ENCODE results near the gene ARIH1.
"Not testable (repeated sequence)": the region's sequence is repeated elsewhere in the genome, so short reads cannot be mapped to it uniquely, and the experiment has no call there.

The ARIH1 gene

DNA sequence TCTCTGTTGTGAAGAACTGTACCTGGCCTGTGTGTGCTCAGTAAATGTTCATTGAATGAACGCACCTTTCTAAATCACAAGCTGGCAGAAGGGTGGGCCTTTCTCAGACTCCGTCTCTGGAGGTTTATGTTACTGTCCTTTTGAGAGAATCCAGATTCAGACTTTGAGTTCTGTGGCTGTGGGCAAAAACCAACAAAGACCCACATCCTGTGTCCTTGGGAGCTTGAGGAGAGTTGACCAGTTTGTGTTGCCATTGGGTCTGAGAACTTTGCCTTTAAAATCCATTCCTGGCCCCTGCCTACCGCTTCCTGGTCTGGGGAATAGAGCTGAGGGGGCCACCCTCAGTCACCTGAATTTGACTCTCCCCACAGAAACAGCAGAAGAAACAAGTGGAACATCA lies 134.0 kb downstream of the ARIH1 start:
- not testable (repeated sequence) for DNase-seq (ENCODE audit: low spot score)

DNA sequence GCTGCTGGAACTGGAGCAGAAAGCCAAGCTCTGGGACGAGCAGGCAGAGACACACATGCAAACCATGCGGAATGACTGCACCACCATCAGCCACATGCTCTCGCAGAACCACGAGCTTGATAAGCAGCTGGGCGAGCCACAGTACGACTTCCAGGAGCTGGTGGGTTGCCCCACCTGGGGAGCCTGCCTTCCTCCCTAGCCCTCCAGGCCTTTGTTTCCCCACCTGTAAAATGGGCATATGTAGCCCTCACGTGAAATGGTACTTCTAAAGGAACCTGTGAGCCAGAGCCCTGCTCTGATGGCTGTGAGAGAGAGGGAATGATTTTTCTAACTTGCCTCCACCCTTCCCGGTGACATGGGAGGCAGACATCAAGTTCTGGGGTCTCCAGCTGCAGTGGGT lies 135.7 kb downstream of the ARIH1 start:
- no peak for DNase-seq (ENCODE audit: low spot score)

DNA sequence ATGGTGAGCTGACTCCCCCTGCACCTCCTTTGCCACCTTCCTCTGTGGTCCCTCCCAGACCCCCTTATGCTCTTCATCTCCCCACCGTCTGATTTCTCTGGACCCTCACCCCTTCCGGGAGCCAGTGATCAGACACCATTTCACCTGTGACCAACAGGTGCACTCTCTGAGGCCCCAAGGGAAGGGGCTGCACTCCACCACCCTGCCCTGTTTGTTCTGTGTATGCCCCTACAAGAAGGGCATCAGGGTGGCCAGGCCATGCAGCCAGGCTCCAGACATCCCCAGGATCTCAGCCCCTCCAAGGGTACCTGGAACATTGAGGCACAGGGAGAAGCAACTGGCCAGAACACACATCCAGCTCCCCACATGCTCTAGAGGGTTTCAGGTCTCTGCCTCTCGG lies 138.2 kb downstream of the ARIH1 start:
- DNase-seq (ENCODE audit: low spot score) = not testable (repeated sequence)

DNA sequence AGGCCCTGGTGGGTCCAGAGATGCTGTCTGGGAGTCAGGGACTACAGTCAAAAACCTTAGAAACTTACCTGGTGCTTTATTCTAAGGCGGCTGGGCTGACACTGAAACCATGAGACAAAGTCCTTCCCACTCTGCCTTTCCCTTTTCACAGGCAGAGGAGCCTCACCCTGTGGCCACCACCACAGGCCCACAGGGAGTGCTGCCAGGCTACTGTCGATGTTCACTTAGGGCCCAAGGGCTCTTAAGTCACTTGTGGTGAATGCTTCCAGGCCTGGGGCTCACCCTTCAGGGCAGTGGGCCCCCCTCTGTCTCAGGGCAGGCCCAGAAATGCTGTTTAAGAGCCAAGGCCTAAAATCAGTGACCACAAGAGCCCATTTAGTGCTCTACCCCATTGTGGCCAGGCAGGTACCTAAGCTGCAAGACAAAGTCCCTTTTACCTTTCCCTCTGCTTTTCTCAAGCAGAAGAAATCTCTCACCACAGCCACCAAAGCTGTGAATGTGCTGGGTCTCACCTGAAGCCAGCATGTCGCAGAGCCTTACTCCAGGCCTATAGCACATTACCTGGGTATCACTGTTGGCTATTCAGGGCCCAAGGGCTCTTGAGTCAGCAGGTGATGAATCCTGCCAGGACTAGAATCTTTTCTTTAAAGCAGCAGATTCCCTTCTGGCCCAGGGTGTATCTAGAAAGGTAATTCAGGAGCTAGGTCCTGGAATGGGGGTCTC lies 140.8 kb downstream of the ARIH1 start:
- no peak for DNase-seq (ENCODE audit: low spot score)

DNA sequence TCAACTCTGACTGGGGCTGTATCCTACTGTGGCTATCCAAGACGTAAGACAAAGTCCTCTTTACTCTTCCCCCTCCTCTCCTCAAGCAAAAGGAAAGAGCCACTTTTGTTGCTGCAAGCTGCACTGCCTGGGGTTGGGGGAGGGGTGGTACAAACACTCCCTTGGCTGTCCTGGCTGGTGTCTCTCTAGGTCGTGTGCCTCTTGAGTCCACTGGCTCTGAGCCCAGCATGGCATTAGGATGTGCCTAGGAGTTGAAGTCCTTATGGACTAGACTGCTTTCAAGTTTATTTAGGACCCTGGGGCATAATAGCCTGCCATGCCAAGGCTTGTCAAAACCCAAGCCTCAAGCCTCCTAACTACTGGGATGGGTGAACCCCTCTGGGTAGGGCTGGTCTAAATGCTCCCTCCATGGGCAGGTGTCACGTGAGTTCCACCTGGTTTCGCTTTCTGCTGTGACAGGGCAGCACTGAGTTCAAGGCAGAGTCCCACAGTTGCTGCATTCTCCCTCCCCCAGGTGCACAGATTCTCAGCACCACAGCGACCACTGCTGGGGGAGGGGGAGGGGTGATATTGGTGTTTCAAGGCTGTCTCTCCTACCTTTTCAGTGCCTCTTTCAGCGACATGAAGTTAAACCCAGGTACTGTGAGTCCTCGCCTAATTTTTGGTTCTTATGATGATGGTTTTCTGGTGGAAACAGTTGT lies 141.6 kb downstream of the ARIH1 start:
- not testable (repeated sequence) for DNase-seq (ENCODE audit: low spot score)

DNA sequence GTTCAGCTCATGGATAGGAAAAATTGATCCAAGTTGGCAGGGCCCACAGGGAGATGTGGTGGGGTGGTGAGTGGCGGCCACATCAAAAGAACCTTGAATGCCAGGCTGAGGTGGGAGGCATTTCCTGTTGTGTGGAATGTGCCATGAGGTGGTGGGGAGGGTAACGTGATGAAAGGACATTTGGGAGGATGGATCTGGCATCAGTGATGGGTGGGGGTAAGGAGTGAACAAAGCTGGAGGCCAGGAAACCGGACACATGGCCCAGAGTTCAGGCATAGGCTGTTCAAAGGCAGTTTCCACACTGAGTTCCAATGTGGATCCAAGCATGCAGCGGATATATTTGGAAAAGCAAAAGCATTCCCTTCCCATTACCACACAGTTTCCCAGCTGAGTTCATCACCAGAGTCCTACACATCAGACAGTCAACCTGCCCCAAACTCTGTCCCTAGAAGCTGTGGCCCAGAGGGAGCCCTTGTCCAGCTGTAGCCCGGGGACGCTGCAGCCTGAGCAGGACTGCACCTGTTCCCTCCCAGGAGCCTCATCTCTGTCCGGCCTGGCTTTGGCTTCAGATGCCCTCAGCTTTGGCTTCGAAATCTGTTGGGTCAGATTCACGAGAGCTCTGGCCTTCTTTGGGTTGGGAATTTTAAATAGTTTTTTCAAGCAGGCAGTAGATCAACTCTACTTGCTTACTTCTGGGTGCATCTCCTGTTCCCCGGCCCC lies 142.5 kb downstream of the ARIH1 start:
- no peak for DNase-seq (ENCODE audit: low spot score)

DNA sequence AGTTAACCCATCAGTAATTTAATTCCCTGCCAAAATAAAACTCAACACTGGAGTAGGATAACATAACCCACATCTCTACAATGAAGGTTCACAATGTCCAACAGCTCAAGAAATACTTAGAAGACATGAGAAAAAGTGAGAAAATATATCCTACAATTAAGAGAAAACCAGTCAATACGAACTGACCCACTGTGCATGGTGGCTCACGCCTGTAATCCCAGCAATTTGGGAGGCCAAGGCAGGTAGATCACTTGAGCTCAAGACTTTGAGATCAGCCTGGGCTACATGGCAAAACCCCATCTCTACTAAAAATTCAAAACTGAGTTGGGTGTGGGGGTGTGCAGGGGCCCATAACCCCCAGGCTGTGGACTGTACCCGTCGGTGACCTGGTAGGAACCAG lies 149.7 kb downstream of the ARIH1 start:
- DNase-seq (ENCODE audit: low spot score) = not testable (repeated sequence)

DNA sequence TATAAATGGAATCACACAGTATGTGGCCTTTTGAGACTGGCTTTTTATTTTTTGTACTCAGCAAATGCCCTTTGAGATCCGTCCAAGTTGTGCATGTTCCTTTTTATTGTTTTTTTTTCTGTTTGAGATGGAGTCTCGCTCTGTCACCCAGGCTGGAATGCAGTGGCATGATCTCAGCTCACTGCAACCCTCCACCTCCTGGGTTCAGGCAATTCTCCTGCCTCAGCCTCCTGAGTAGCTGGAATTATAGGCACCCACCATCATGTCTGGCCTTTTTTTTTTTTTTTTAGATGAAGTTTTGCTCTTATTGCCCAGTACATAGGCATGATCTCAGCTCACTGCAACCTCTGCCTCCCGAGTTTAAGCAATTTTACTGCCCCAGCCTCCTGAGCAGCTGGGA lies 152.0 kb downstream of the ARIH1 start:
- not testable (repeated sequence) for DNase-seq (ENCODE audit: low spot score)

DNA sequence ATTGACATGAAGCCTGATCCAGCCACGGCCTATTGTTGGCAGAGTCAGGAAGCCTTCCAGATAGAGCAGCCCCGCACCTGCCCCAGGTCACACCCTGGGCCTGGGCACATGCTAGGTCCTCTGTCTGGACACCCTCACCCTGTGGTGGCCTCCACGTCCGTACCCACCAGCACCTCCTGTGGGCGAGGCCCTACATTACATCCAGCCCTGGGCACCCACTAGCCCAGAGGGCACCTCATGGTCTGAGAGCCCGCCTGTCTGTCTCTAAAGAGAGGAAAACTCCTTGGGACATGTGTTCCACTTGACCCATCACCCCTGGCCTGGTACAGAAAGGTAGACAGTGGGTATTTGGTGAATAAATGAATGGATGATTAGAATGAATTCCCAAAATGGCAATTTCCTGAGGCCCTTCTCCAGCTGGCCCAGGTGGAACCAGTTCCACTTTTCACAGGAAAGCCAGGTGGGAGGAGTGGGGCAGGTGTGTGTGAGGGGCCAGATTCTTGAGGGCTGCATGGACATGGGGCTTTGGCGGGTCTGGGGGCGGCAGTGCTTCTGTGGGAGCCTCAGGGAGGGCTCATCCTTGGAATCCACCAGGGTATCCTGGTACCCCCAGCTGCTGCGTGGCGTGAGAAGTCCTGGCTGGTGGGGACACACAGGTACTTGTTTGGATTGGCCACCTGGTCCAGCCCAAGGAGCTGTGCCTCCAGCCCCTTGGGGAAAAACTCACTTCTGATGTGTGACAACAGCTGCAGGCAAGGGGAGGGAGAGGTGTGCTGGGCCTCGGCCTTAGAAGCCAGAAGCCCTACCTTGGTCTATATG lies 154.3 kb downstream of the ARIH1 start:
- not testable (repeated sequence) for DNase-seq (ENCODE audit: low spot score)

DNA sequence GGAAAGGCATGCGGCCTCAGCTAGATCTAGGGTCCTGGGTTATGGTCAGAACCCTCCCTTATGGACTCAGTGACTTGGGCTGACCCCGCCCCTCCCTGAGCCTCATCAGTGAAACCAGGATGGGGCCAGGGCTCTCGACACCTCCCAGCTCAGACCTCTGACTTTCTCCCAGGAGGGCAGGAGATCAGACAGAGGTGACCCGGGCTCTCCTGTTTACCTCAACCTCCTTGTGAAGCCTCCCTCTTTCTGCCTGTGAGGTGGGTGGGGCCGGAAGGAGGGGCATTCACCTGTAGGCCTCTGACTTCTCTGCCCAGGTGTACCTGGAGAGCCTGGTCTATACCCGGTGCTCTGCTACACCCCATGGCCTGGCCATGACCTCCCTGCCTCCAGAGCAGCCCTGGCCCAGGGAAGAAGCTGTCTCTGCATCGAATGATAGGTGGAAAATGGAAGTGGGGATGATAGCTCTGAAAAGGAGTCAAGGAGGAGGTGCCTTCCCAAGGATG lies 155.0 kb downstream of the ARIH1 start:
- not testable (repeated sequence) for DNase-seq (ENCODE audit: low spot score)

DNA sequence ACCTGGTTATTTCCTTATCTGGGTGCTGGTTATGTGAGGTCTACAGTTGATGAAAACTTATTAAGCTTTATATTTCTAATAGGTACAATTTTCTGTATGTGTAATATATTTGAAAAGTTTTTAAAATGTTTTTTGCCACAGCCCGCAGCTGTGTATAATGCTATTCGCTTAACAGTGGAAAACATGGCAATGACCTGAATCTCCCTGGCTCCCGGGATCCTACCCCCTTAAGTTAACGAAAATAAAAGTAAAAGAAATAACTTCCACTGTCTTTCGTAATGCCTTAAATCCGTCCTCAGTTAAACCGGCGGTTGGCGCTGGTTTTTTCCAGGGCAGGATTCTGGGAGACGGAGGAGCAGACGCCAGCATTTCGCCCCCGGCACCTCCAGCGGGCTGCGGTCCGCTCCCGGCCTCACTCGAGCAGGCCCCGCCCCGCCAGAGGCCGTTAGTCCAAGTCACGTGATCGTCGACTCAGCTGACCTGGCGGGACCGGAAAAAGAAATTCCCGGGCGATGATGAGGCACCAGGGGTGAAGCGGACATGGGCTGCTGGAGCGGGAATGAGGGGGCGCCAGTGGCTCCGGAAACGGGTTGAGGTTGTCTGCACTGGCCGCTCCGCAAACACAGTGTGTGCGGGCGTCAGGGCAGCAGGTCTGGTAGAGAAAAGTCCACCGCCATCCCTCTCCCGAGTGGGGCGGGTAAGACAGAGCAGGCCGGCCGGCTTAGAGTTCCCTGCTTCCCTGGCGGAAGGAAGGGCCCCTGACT lies 162.6 kb downstream of the ARIH1 start:
- peak; percentile 79 for DNase-seq (ENCODE audit: low spot score)

DNA sequence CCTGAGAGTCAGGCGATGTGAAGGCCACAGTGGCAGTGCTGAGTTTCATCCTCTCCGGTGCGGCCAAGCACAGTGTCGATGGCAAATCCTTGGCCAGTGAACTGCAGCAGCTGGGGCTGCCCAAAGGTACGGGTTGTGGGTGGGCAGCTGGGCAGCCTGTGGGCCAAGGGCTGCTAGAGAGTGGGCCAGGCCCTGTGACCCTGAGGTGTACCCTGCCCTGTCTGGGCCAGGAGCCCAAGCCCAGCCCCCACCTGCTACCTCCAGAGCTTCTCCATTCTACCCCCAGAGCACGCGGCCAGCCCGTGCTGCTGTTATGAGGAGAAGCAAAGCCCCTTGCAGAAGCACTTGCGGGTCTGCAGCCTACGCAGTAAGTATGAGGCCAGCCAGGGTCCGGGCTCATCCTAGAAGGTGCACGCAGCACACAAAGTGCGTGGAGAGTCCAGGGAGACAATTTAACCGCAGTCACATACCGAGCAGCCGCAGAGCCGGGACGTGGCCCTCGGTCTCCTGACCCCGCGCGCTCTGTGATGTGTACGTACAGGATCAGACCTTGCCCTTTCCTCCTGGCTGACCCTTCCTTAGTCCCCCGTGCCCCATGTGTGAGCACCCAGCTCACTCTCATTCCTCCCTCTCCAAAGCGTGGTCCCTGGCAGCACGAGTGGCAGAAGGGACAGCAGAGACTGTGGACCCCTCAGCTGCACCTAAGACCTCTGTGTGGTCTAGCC lies 165.8 kb downstream of the ARIH1 start:
- not testable (repeated sequence) for DNase-seq (ENCODE audit: low spot score)

DNA sequence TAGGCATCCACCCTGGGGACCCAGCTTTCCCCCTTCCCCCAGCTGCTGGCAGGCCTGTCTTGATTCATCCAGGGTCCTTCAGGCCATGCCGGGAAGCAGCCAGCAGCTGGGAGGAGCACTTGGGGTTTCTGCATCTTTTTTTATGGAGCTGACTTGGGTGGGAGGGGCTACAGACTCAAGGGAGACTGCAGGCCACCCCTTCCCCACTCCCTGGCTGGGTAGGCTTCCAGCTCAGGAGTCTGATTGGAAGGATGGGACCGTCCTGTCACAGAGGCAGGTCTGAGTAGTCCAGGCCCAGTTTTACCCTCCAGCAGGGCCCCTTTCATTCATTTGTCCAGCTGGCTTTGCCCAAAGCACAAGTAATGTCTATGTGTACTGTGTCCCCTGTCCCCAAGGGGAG lies 168.1 kb downstream of the ARIH1 start:
- DNase-seq (ENCODE audit: low spot score) = not testable (repeated sequence)

DNA sequence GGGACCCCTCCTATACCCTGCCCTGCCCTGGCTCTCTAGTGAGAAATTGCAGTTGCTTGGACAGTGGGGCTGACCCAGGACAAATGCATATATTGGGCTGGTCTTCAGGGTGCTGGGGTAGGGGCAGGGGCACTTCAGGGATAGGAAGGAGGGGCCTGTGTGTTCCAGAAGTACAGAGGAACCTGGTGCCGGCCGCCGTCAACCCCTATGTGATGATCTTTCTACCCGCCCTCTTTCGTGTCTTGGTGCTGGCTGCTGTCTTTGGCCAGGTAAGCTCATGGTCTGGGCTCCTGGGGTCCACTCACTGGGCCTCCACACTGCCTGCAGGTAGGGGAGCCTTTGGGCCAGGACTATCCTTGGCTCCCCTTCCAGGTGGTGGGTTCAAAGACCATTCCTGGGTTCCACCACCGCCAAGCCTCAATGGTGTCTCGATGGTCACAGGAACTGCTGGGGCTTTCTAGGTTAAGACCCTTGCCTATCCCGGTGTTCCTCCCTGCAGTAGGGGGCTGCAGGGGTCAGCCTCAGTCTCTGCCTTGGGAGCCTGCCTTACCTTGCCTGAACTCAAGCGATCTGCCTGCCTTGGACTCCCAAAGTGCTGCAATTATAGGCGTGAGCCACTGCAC lies 174.6 kb downstream of the ARIH1 start:
- DNase-seq (ENCODE audit: low spot score) = not testable (repeated sequence)

Measured in ecto neural progenitor cell (in vitro differentiated cells).